Fibroblast of lung (primary cell): ENCODE measurements around the gene ZBTB4. TPM values are rescaled to one million over a fixed set of nuclear protein-coding genes. Genes with fewer than 3 reads are reported as not detected.

Experiments
- DNase-seq, 2 donors: peaks; one replicate each; pipeline versions ENCODE4 v3.0.0 to v3.0.0-alpha.2; 2010; ENCODE audit warnings: low read depth in 2 of 2
- H2AFZ ChIP-seq: 2 replicates; pipeline ENCODE4 v1.5.1; 2012; ENCODE audit warnings: low read length, control low read depth, inconsistent platforms
- H3K27ac ChIP-seq: 2 replicates; pipeline ENCODE4 v1.5.1; 2011; ENCODE audit warnings: low read length, control low read depth; ENCODE audit not compliant: insufficient read depth
- H3K27me3 ChIP-seq: 2 replicates; pipeline ENCODE4 v1.5.1; 2011; ENCODE audit warnings: mild to moderate bottlenecking, low read length; ENCODE audit not compliant: control insufficient read depth, insufficient read depth
- H3K36me3 ChIP-seq: 2 replicates; pipeline ENCODE4 v1.5.1; 2011; ENCODE audit warnings: low read length; ENCODE audit not compliant: control insufficient read depth, insufficient read depth
- H3K4me1 ChIP-seq: 2 replicates; pipeline ENCODE4 v1.5.1; 2011; ENCODE audit warnings: low read length; ENCODE audit not compliant: control insufficient read depth, insufficient read depth; ENCODE audit errors: extremely low read depth
- H3K4me2 ChIP-seq: 2 replicates; pipeline ENCODE4 v1.5.1; 2011; ENCODE audit warnings: low read length, control low read depth; ENCODE audit not compliant: insufficient read depth; ENCODE audit errors: extremely low read depth
- H3K4me3 ChIP-seq, 4 experiments: fragments of 200-600 bp in 1 of 4; sonication (generic) in 1 of 4; replicated peaks in 1 of 4; 2 replicates each; pipeline ENCODE4 v1.5.1; 2011 to 2016; ENCODE audit warnings: low read length in 4 of 4, low read depth in 3 of 4, mild to moderate bottlenecking in 3 of 4, control low read depth in 2 of 4, inconsistent platforms in 1 of 4, mixed read lengths in 1 of 4; ENCODE audit not compliant: insufficient read depth in 1 of 4; ENCODE audit errors: control extremely low read depth in 1 of 4
- H3K79me2 ChIP-seq: 2 replicates; pipeline ENCODE4 v1.5.1; 2012; ENCODE audit warnings: mild to moderate bottlenecking, low read length, inconsistent platforms; ENCODE audit not compliant: control insufficient read depth, insufficient read depth
- H3K9ac ChIP-seq: 2 replicates; pipeline ENCODE4 v1.5.1; 2011; ENCODE audit warnings: mild to moderate bottlenecking, low read length, control low read depth; ENCODE audit not compliant: insufficient read depth
- H3K9me3 ChIP-seq: 2 replicates; pipeline ENCODE4 v1.5.1; 2012; ENCODE audit warnings: low read depth, low read length; ENCODE audit not compliant: control insufficient read depth, insufficient read depth
- H4K20me1 ChIP-seq: 2 replicates; pipeline ENCODE4 v1.5.1; 2011; ENCODE audit warnings: low read length; ENCODE audit not compliant: control insufficient read depth, insufficient read depth; ENCODE audit errors: extremely low read depth
- CTCF ChIP-seq, 2 donors: IDR thresholded peaks in 1 of 2; conservative IDR thresholded peaks in 1 of 2; 1 replicate in 1 of 2; 2 replicates in 1 of 2; pipeline ENCODE4 v1.5.1; 2011 to 2012; ENCODE audit warnings: low read length in 2 of 2, control low read depth in 1 of 2, inconsistent platforms in 1 of 2, low read depth in 1 of 2, mild to moderate bottlenecking in 1 of 2
- EZH2 ChIP-seq: IDR thresholded peaks from 2 replicates; pipeline ENCODE4 v1.5.1; 2012; ENCODE audit warnings: low read length, control low read depth, mild to moderate bottlenecking; ENCODE audit errors: missing control alignments
- polyA plus RNA-seq, 2 donors: library from polyadenylated mRNA; depleted of rRNA in 1 of 2; stranded (reverse) in 1 of 2; unstranded in 1 of 2; fragments of >200 nt; gene quantifications; 2 replicates each; pipeline ENCODE4 v1.2.1, GENCODE V29; 2011 to 2012; ENCODE audit warnings: missing spikeins in 1 of 2
- total RNA-seq: library from RNA; depleted of rRNA; stranded (reverse); fragments of >200 nt; gene quantifications from 2 replicates; pipeline ENCODE4 v1.2.1, GENCODE V29; 2014

ZBTB4 gene
- total and polyA plus RNA-seq, 2 donors (not counting 1 experiment from before 2014, with no cell fraction given): 21.3 to 29.9 TPM

DNA sequence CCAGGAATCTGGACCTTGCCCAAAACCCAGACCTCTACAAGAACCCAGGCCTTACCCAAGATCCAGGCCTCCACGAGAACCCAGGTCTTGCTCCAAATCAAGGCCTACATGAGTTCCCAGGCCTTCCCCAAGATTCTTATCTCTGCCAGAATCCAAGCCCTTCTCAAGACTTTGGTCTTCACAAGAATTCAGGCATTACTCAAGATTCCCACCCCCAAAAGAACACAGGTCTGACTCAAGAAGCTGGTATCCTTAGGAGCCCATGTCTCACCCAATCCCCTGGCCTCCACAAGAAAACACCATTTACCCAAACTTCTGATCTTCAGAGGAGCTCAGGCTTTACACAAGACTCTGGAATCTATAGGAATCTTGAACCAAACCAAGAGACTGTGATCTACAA is 48.2 kb downstream of the ZBTB4 start:
- no peaks in the 10 kb centered on the region for H3K36me3 ChIP-seq
- H3K27me3 ChIP-seq: no peaks in the 10 kb centered on the region
- no peak overlapping the region for H3K4me2 ChIP-seq
- no peaks in the 10 kb centered on the region for H3K4me1 ChIP-seq
- no peak for DNase-seq
- TF ChIP-seq CTCF (conservative IDR thresholded peaks at IDR 0.05 in 1 of 2, IDR thresholded peaks at IDR 0.05 in 1 of 2; ENCODE audit: low read depth in 1 of 2, low read length in 2 of 2): no peak
- no peak for TF ChIP-seq EZH2
- H3K9ac ChIP-seq: no peak overlapping the region
- H3K9me3 ChIP-seq: no peaks in the 10 kb centered on the region
- no peak overlapping the region for H2AFZ ChIP-seq
- H4K20me1 ChIP-seq: no peaks in the 10 kb centered on the region
- no peaks in the 10 kb centered on the region for H3K79me2 ChIP-seq
- H3K27ac ChIP-seq: no peak overlapping the region
- H3K4me3 ChIP-seq: no peak overlapping the region

- no peak for DNase-seq
- no peak overlapping the region for H3K27ac ChIP-seq
- no peaks in the 10 kb centered on the region for H3K9me3 ChIP-seq
- no peak overlapping the region for H3K4me3 ChIP-seq
- H3K79me2 ChIP-seq: no peaks in the 10 kb centered on the region
- no peak overlapping the region for H3K9ac ChIP-seq
- no peaks in the 10 kb centered on the region for H3K4me1 ChIP-seq
- H3K4me2 ChIP-seq: no peak overlapping the region
- no peaks in the 10 kb centered on the region for H4K20me1 ChIP-seq
- H3K27me3 ChIP-seq: no peaks in the 10 kb centered on the region
- H3K36me3 ChIP-seq: no peaks in the 10 kb centered on the region
- no peak overlapping the region for H2AFZ ChIP-seq
- TF ChIP-seq CTCF (conservative IDR thresholded peaks at IDR 0.05 in 1 of 2, IDR thresholded peaks at IDR 0.05 in 1 of 2; ENCODE audit: low read depth in 1 of 2, low read length in 2 of 2) (no peak), EZH2 (no peak)
Measured at GRCh38 chr17:7429722-7430121, 49.7 kb downstream of the ZBTB4 start.

DNA sequence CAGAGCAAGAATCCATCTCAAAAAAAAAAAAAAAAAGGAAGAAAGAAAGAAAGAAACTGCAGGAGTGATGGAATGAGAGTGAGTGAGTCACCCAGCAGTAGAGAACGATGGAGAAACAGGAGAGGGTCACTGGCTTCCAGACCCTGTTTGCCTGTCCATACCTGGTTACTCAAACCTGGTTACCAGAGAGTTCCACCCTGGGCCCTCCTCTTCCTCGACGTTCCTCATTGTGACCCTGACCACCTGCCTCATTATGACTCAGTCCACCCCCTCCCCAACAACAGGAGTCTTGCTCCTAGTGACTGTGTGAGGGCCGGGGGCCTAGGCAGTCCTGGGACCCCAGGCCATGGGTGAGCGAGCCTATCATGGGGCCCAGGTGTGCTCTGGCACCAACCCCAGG is 50.9 kb downstream of the ZBTB4 start, which contains the start of gene SPEM3:
SPEM3 (plus strand) TSS at position 301 of the 400 bp plus-strand sequence; CDS start at position 347, 46 bp downstream.
- Histone ChIP-seq H3K4me3 (no peak within 1 kb of the TSS), H3K9me3 (no peaks in the 10 kb centered on the region), H3K36me3 (no peaks in the 10 kb centered on the region), H3K79me2 (no peaks in the 10 kb centered on the region), H3K27ac (no peak within 1 kb of the TSS), H2AFZ (no peak within 1 kb of the TSS), H3K27me3 (no peaks in the 10 kb centered on the region), H3K4me1 (no peaks in the 10 kb centered on the region), H3K9ac (no peak within 1 kb of the TSS), H3K4me2 (no peak within 1 kb of the TSS), H4K20me1 (no peaks in the 10 kb centered on the region)
- no peak for DNase-seq
- no peak for TF ChIP-seq CTCF (conservative IDR thresholded peaks at IDR 0.05 in 1 of 2, IDR thresholded peaks at IDR 0.05 in 1 of 2; ENCODE audit: low read depth in 1 of 2, low read length in 2 of 2)
- no peak for TF ChIP-seq EZH2
